HG03039 (cell line): Measurements from ENCODE around the gene HIVEP2.

Experiments used
- ATAC-seq: cut with Tn5 transposase; IDR thresholded peaks from one replicate; pipeline ENCODE4 v1.9.1; 2021; ENCODE audit warnings: mild to moderate bottlenecking, moderate library complexity; ENCODE audit not compliant: unreplicated experiment

The HIVEP2 gene

GRCh38 chr6:142896732-142897131, 48.2 kb downstream of the HIVEP2 start:
- ATAC-seq, result no peak

- no peak for ATAC-seq
Observed at GRCh38 chr6:142893088-142893487, 51.9 kb downstream of the HIVEP2 start.

GRCh38 chr6:142892254-142893021, 52.5 kb downstream of the HIVEP2 start:
- ATAC-seq, result no peak

- ATAC-seq, result no peak
Observed at GRCh38 chr6:142891454-142891853, 53.5 kb downstream of the HIVEP2 start.

- no peak for ATAC-seq
Observed at GRCh38 chr6:142888456-142888855, 56.5 kb downstream of the HIVEP2 start.

GRCh38 chr6:142887517-142887916, 57.5 kb downstream of the HIVEP2 start:
- no peak for ATAC-seq

GRCh38 chr6:142886431-142887170, 58.4 kb downstream of the HIVEP2 start:
- ATAC-seq, result peak; percentile 62

- ATAC-seq, result peak; percentile 53
Observed at GRCh38 chr6:142885182-142885867, 59.7 kb downstream of the HIVEP2 start.

- ATAC-seq, result no peak
Observed at GRCh38 chr6:142884214-142885035, 60.6 kb downstream of the HIVEP2 start.

- ATAC-seq, result no peak
Observed at GRCh38 chr6:142883011-142883410, 62.0 kb downstream of the HIVEP2 start.

- no peak for ATAC-seq
Observed at GRCh38 chr6:142881761-142882160, 63.2 kb downstream of the HIVEP2 start.

GRCh38 chr6:142881290-142881689, 63.7 kb downstream of the HIVEP2 start:
- no peak for ATAC-seq

- ATAC-seq, result no peak
Observed at GRCh38 chr6:142880201-142880600, 64.8 kb downstream of the HIVEP2 start.

GRCh38 chr6:142879527-142879926, 65.4 kb downstream of the HIVEP2 start:
- no peak for ATAC-seq

GRCh38 chr6:142879076-142879475, 65.9 kb downstream of the HIVEP2 start:
- no peak for ATAC-seq

GRCh38 chr6:142878407-142878806, 66.6 kb downstream of the HIVEP2 start:
- ATAC-seq, result no peak

- no peak for ATAC-seq
Observed at GRCh38 chr6:142874676-142875075, 70.3 kb downstream of the HIVEP2 start.

- ATAC-seq, result no peak
Observed at GRCh38 chr6:142872376-142872775, 72.6 kb downstream of the HIVEP2 start.

- peak; percentile 99 for ATAC-seq
Observed at GRCh38 chr6:142871910-142872331, 73.1 kb downstream of the HIVEP2 start.

GRCh38 chr6:142870787-142871415, 74.1 kb downstream of the HIVEP2 start:
- no peak for ATAC-seq
